WERI-Rb-1 (cell line): ENCODE results near the gene CADM1.

Source experiments
- DNase-seq: peaks from one replicate; pipeline ENCODE4 v3.0.0-alpha.2; 2020
- H3K27ac ChIP-seq: fragments of 250-450 bp; sonication (Bioruptor Pico); 2 replicates; pipeline ENCODE4 v1.5.1; 2020; ENCODE audit warnings: mild to moderate bottlenecking, moderate library complexity
- H3K27me3 ChIP-seq: fragments of 250-450 bp; sonication (Bioruptor Pico); 2 replicates; pipeline ENCODE4 v1.5.1; 2021; ENCODE audit warnings: mild to moderate bottlenecking, low read depth, moderate library complexity; ENCODE audit not compliant: insufficient read depth, severe bottlenecking
- H3K36me3 ChIP-seq: fragments of 250-450 bp; sonication (Bioruptor Pico); 2 replicates; pipeline ENCODE4 v1.5.1; 2020; ENCODE audit warnings: mild to moderate bottlenecking, moderate library complexity
- H3K4me3 ChIP-seq: 2 replicates; pipeline ENCODE4 v1.5.1; 2011; ENCODE audit warnings: low read depth, mild to moderate bottlenecking, control low read depth, low read length
- H3K9me3 ChIP-seq: fragments of 250-450 bp; sonication (Bioruptor Pico); 2 replicates; pipeline ENCODE4 v1.5.1; 2021; ENCODE audit warnings: mild to moderate bottlenecking, moderate library complexity; ENCODE audit not compliant: severe bottlenecking
- TF ChIP-seq, protein P1 (sequence below): IDR thresholded peaks from 2 replicates; pipeline ENCODE4 v1.5.1; 2011; ENCODE audit warnings: low read depth, mild to moderate bottlenecking, control low read depth, inconsistent platforms, low read length

The CADM1 gene

DNA sequence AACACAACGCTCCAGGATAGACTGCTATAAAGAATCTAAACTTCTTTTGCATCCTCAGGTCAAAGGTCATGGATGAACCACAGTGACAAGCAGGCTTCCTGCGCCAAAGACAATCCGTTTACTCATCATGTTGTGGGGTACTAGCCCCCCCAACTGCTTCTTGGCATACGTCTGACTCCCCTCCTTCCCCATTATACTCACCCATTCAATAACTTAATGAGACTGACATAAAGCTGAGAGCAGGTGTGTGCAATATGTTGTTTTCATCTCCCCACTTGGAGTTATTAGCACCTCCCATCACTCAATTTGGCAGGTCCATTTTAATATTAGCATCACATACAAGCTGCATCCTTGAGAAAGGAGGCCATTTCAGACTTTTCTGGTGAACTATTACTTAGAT lies 157.1 kb downstream of the CADM1 start:
- DNase-seq = no peak
- H3K27me3 ChIP-seq = no peaks in the 10 kb centered on the region
- H3K36me3 ChIP-seq = no peaks in the 10 kb centered on the region
- no peak overlapping the region for H3K4me3 ChIP-seq
- H3K27ac ChIP-seq = no peak overlapping the region
- TF ChIP-seq, protein P1, sequence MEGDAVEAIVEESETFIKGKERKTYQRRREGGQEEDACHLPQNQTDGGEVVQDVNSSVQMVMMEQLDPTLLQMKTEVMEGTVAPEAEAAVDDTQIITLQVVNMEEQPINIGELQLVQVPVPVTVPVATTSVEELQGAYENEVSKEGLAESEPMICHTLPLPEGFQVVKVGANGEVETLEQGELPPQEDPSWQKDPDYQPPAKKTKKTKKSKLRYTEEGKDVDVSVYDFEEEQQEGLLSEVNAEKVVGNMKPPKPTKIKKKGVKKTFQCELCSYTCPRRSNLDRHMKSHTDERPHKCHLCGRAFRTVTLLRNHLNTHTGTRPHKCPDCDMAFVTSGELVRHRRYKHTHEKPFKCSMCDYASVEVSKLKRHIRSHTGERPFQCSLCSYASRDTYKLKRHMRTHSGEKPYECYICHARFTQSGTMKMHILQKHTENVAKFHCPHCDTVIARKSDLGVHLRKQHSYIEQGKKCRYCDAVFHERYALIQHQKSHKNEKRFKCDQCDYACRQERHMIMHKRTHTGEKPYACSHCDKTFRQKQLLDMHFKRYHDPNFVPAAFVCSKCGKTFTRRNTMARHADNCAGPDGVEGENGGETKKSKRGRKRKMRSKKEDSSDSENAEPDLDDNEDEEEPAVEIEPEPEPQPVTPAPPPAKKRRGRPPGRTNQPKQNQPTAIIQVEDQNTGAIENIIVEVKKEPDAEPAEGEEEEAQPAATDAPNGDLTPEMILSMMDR = no peak
- no peaks in the 10 kb centered on the region for H3K9me3 ChIP-seq

DNA sequence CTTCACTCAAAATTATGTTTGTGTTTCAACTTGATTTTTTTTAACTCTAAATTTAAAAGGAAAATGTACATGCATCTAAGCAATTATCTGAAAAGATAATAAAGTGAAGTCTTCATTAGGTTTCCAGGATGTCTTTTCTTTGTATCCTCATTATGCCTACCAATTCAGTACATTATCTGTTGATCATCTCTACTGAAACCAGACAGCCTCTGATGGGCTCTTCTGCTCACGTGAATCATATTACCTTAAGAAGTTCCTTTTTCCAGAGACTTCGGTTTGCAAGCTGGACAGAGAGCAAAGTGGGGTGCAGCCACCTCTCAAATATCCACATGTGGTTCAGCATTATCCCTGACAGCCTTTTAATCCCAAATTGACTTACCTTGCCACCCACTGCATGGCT lies 158.4 kb downstream of the CADM1 start:
- Histone ChIP-seq H3K36me3 (no peaks in the 10 kb centered on the region), H3K4me3 (no peak overlapping the region), H3K27ac (no peak overlapping the region), H3K27me3 (no peaks in the 10 kb centered on the region), H3K9me3 (no peaks in the 10 kb centered on the region)
- DNase-seq = no peak
- TF ChIP-seq, protein P1 = no peak

DNA sequence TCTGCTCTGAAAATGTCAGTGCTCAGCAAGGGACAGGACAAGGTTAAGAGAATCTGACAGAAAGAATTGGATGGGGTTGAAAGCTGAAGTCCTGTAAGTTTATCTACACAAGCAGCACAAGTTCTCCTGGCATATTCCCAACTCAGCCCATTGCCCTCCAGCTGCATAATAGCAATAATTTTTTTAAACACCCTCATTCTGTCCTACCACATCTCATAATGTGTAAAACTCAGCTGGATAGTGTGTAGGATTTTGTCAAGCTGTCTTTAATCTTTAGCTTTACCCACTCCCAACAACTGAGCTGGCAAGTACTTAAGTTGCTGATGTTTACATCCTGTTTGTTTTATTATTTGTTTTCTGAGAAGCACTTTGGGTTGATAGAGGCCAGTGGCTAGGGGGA lies 158.9 kb downstream of the CADM1 start:
- H3K9me3 ChIP-seq = no peaks in the 10 kb centered on the region
- no peaks in the 10 kb centered on the region for H3K36me3 ChIP-seq
- TF ChIP-seq, protein P1 = no peak
- DNase-seq = no peak
- H3K27ac ChIP-seq = no peak overlapping the region
- H3K4me3 ChIP-seq = no peak overlapping the region
- no peaks in the 10 kb centered on the region for H3K27me3 ChIP-seq

DNA sequence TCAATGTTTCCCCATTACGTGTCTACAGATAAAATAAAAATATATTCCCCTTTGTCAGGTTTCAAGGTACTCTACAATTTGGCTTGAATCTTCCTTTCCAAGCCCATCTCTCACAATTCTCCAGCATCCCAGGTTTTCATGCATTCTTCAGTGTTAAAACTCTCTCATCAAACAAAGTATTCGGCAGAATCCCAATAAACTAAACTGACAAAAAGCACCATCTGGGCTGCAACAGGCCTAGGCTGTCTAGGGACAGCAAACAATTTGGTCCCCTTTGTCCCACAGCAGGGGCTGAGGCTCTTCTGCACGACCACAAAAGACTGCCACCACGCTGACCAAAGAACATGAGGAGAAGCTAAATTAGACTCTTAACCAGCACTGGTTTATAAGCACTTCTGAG lies 159.4 kb downstream of the CADM1 start:
- no peak for DNase-seq
- no peaks in the 10 kb centered on the region for H3K9me3 ChIP-seq
- no peak overlapping the region for H3K4me3 ChIP-seq
- H3K36me3 ChIP-seq = no peaks in the 10 kb centered on the region
- no peaks in the 10 kb centered on the region for H3K27me3 ChIP-seq
- TF ChIP-seq, protein P1 = no peak
- no peak overlapping the region for H3K27ac ChIP-seq

DNA sequence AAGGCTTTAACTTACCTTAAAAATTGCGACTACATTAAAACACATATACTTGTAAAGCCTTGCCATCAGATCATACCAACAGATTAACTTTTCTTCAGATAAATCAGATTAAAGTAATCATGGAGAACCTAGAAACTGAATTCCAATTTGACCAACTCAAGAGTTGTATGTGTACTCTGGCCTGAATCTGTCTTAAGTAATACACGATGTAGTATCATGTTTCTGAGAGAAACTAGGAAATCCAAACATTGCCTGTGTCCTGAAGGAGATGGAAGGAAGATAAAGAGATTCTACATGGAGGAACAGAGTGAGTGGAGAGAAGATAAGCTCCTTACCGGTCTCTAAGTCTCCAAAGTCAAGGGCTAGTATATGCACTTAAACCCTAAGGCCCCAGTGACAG lies 162.1 kb downstream of the CADM1 start:
- Histone ChIP-seq H3K4me3 (no peak overlapping the region), H3K36me3 (no peaks in the 10 kb centered on the region), H3K9me3 (no peaks in the 10 kb centered on the region), H3K27ac (no peak overlapping the region), H3K27me3 (no peaks in the 10 kb centered on the region)
- DNase-seq = no peak
- TF ChIP-seq, protein P1 = no peak

DNA sequence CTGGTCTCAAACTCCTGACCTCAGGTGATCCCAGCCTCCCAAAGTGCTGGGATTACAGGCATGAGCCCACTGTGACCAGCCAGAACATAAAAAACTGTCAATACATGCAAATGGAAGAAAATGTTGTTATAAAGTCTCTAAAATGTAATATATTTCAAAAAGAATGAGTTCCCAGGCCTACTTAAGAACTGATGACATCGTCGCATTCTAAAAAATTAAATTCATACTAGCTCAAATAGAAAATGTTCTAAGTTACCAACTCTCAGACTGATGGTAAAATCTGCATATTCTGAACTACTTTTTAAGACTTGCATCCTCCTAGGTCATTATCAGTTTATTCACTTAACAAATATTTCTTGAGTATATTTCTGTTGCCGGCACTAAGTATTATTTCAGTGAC lies 163.3 kb downstream of the CADM1 start:
- no peaks in the 10 kb centered on the region for H3K9me3 ChIP-seq
- no peak for DNase-seq
- H3K27ac ChIP-seq = no peak overlapping the region
- no peaks in the 10 kb centered on the region for H3K27me3 ChIP-seq
- no peak overlapping the region for H3K4me3 ChIP-seq
- TF ChIP-seq, protein P1 = no peak
- H3K36me3 ChIP-seq = no peaks in the 10 kb centered on the region
